Stimulated activated CD4-positive, alpha-beta T cell treated with anti-CD3 and anti-CD28 coated beads, Interleukin-1b, Interleukin-23, amount 100 ng/mL, for 4 hours (primary cell): ENCODE data around the gene FGFBP3.

ENCODE experiments used
- DNase-seq, 2 donors: peaks; one replicate each; pipeline ENCODE4 v3.0.0-alpha.2; 2020; ENCODE audit warnings: low read depth in 2 of 2

The FGFBP3 gene

GRCh38 chr10:91909117-91909677 is at the start of gene FGFBP3:
FGFBP3 (minus strand) TSS chr10:91909486; CDS start chr10:91908969, 517 bp downstream.
- peak in 1 of 2 donors; percentile 7 for DNase-seq

- DNase-seq, result no peak
Observed at GRCh38 chr10:91957091-91957490, 47.8 kb upstream of the FGFBP3 start.

GRCh38 chr10:91955114-91955513 is 45.8 kb upstream of the FGFBP3 start:
- DNase-seq, result no peak

- no peak for DNase-seq
Observed at GRCh38 chr10:91953600-91954160, 44.4 kb upstream of the FGFBP3 start.

GRCh38 chr10:91944880-91945630 is 35.8 kb upstream of the FGFBP3 start:
- DNase-seq, result no peak

GRCh38 chr10:91941426-91941825 is 32.1 kb upstream of the FGFBP3 start:
- DNase-seq, result no peak

- no peak for DNase-seq
Observed at GRCh38 chr10:91939653-91940052, 30.4 kb upstream of the FGFBP3 start.

GRCh38 chr10:91935886-91936285 is 26.6 kb upstream of the FGFBP3 start:
- DNase-seq, result no peak

- DNase-seq, result no peak
Observed at GRCh38 chr10:91932737-91933136, 23.5 kb upstream of the FGFBP3 start.

GRCh38 chr10:91931526-91932190 is 22.4 kb upstream of the FGFBP3 start:
- no peak for DNase-seq

GRCh38 chr10:91930939-91931338 is 21.7 kb upstream of the FGFBP3 start:
- DNase-seq, result no peak

GRCh38 chr10:91925022-91925320 is 15.7 kb upstream of the FGFBP3 start:
- DNase-seq, result no peak

GRCh38 chr10:91924212-91925021 is 15.1 kb upstream of the FGFBP3 start:
- DNase-seq, result no peak

GRCh38 chr10:91923371-91924211 is 14.3 kb upstream of the FGFBP3 start, which contains the start of gene BTAF1:
BTAF1 (plus strand) TSS chr10:91923770; CDS start chr10:91924077, 307 bp downstream.
- peak; percentile 84 to 85 for DNase-seq

- no peak for DNase-seq
Observed at GRCh38 chr10:91919651-91920050, 10.4 kb upstream of the FGFBP3 start.

- no peak for DNase-seq
Observed at GRCh38 chr10:91910467-91910866, 1.2 kb upstream of the FGFBP3 start.

- peak; percentile 54 to 59 for DNase-seq
Observed at GRCh38 chr10:91908337-91909116, 759 bp downstream of the FGFBP3 start.

- no peak for DNase-seq
Observed at GRCh38 chr10:91907914-91908336, 1.4 kb downstream of the FGFBP3 start.

GRCh38 chr10:91907033-91907594 is 2.2 kb downstream of the FGFBP3 start:
- DNase-seq, result no peak
